Activated T-cell treated with anti-CD3 and anti-CD28 coated beads for 4 hours (primary cell): Measurements from ENCODE around the gene DIABLO.
"Not testable (repeated sequence)": the region's sequence is repeated elsewhere in the genome, so short reads cannot be mapped to it uniquely, and the experiment has no call there.

Experiments used
- DNase-seq: peaks from one replicate; pipeline ENCODE4 v3.0.0-alpha.2; 2020

The DIABLO gene

GRCh38 chr12:122225683-122226365 is at the start of gene DIABLO:
Gene DIABLO (minus strand): TSS chr12:122226052. CDS start chr12:122226014, 38 bp downstream.
- peak; percentile 99 for DNase-seq

- DNase-seq, result no peak
Measured at GRCh38 chr12:122275459-122275858, 49.6 kb upstream of the DIABLO start.

- peak; percentile 88 for DNase-seq
Measured at GRCh38 chr12:122266230-122266901, 40.5 kb upstream of the DIABLO start, which contains the start of gene VPS33A. Gene VPS33A (minus strand): TSS chr12:122266494. CDS start chr12:122266408, 86 bp downstream.

- DNase-seq, result peak; percentile 32
Measured at GRCh38 chr12:122265886-122266229, 40.0 kb upstream of the DIABLO start.

GRCh38 chr12:122265476-122265875 is 39.6 kb upstream of the DIABLO start:
- DNase-seq, result no peak

GRCh38 chr12:122260735-122261134 is 34.9 kb upstream of the DIABLO start:
- not testable (repeated sequence) for DNase-seq

GRCh38 chr12:122258939-122259338 is 33.1 kb upstream of the DIABLO start:
- not testable (repeated sequence) for DNase-seq

GRCh38 chr12:122258462-122258861 is 32.6 kb upstream of the DIABLO start:
- not testable (repeated sequence) for DNase-seq

- no peak for DNase-seq
Measured at GRCh38 chr12:122250536-122250935, 24.7 kb upstream of the DIABLO start.

GRCh38 chr12:122250047-122250446 is 24.2 kb upstream of the DIABLO start:
- DNase-seq, result no peak

- no peak for DNase-seq
Measured at GRCh38 chr12:122245553-122245952, 19.7 kb upstream of the DIABLO start.

- no peak for DNase-seq
Measured at GRCh38 chr12:122244565-122245371, 18.9 kb upstream of the DIABLO start.

- no peak for DNase-seq
Measured at GRCh38 chr12:122243965-122244364, 18.1 kb upstream of the DIABLO start.

GRCh38 chr12:122238861-122239260 is 13.0 kb upstream of the DIABLO start:
- no peak for DNase-seq

- no peak for DNase-seq
Measured at GRCh38 chr12:122235741-122236140, 9.9 kb upstream of the DIABLO start.

GRCh38 chr12:122232691-122233090 is 6.8 kb upstream of the DIABLO start:
- DNase-seq, result no peak

- no peak for DNase-seq
Measured at GRCh38 chr12:122230798-122231197, 4.9 kb upstream of the DIABLO start.

- DNase-seq, result no peak
Measured at GRCh38 chr12:122228092-122228491, 2.2 kb upstream of the DIABLO start.

GRCh38 chr12:122227341-122227740 is 1.5 kb upstream of the DIABLO start:
- no peak for DNase-seq

- DNase-seq, result no peak
Measured at GRCh38 chr12:122226366-122227125, 694 bp upstream of the DIABLO start.

- DNase-seq, result no peak
Measured at GRCh38 chr12:122216445-122216844, 9.4 kb downstream of the DIABLO start.

GRCh38 chr12:122215771-122216170 is 10.1 kb downstream of the DIABLO start:
- DNase-seq, result no peak
